Right lobe of liver (tissue), 6 donors: ENCODE data around the gene LAMC2. TPM values are rescaled to one million over a fixed set of nuclear protein-coding genes. Genes with fewer than 3 reads are reported as not detected.
"Not testable (repeated sequence)": the region's sequence is repeated elsewhere in the genome, so short reads cannot be mapped to it uniquely, and the experiment has no call there.

ENCODE experiments used
- ATAC-seq, 4 donors: fragments of 200-7000 bp; cut with Tn5 transposase; one replicate each; pipeline ENCODE4 v1.9.1; 2020; ENCODE audit warnings: mild to moderate bottlenecking in 4 of 4, moderate library complexity in 4 of 4
- DNase-seq, 3 donors: peaks; one replicate each; pipeline ENCODE4 v3.0.0-alpha.2; 2020
- H3K27ac ChIP-seq, 3 donors: fragments of 200-600 bp; one replicate each; pipeline ENCODE4 v1.8.0; 2022
- H3K27me3 ChIP-seq, 2 donors: fragments of 200-600 bp; one replicate each; pipeline ENCODE4 v1.8.0; 2022
- H3K36me3 ChIP-seq, 4 donors: fragments of 200-600 bp; sonication (generic) in 1 of 4; one replicate each; pipeline versions ENCODE4 v1.5.1 to v1.8.0; 2017 to 2022; ENCODE audit warnings: control low read depth in 1 of 4
- H3K4me1 ChIP-seq, 4 donors: fragments of 200-600 bp; sonication (generic) in 1 of 4; one replicate each; pipeline versions ENCODE4 v1.5.1 to v1.8.0; 2017 to 2022; ENCODE audit warnings: control low read depth in 1 of 4
- H3K4me3 ChIP-seq, 3 donors: fragments of 200-600 bp; one replicate each; pipeline ENCODE4 v1.8.0; 2022
- H3K9me3 ChIP-seq, 4 donors: fragments of 200-600 bp; sonication (generic) in 1 of 4; one replicate each; pipeline versions ENCODE4 v1.5.1 to v1.8.0; 2017 to 2022; ENCODE audit warnings: control low read depth in 1 of 4
- CTCF ChIP-seq, 4 donors: fragments of 200-600 bp in 3 of 4; fragments of 450-650 bp in 1 of 4; IDR thresholded peaks; one replicate each; pipeline versions ENCODE4 v1.5.1 to v1.8.0; 2016 to 2022; ENCODE audit warnings: antibody characterized with exemption in 4 of 4, mild to moderate bottlenecking in 2 of 4
- POLR2A ChIP-seq: fragments of 450-650 bp; IDR thresholded peaks from one replicate; pipeline ENCODE4 v1.6.1; 2017; ENCODE audit warnings: antibody characterized with exemption, mild to moderate bottlenecking
- WGBS: methylation state at CpG from one replicate; pipeline ENCODE4 v1.1.6; 2018; ENCODE audit warnings: low coverage, low lambda C conversion rate; ENCODE audit not compliant: insufficient coverage; ENCODE audit errors: missing lambda C conversion rate; 5-methylcytosine and 5-hydroxymethylcytosine counted together
- intact Hi-C, 2 donors: fragments of 100-400 bp; cut with DNase I; formaldehyde crosslinking; loops; one replicate each; pipeline versions ENCODE4 v1.11.2 to v1.14.1; 2022
- total RNA-seq, 6 experiments: library from RNA; depleted of rRNA in 2 of 6; stranded (reverse); fragments of >200 nt in 2 of 6; fragmentation: NEBNext Ultra II Directional in 3 of 6; extraction: Animal tissue kit (Norgen Biotek cat#: 25700) in 3 of 6; gene quantifications; one replicate each; pipeline versions ENCODE4 v1.1.0 to v1.2.4, GENCODE V29; 2016 to 2023
- donor health status: DM: no; HTN: yes; CAD: no.
- donor health status: DM: no; HTN: no; CAD: no.
- donor health status: DM: no; HTN: no; CAD: no.
- donor health status: DM: no; HTN: yes; CAD: no.
- donor health status: DM: no; HTN: yes; CAD: no.

LAMC2 gene
- total RNA-seq, 6 experiments from 2014 or later, result 0.17 to 1.5 (median 0.49) TPM

GRCh38 chr1:183267646-183268431 lies 81.8 kb downstream of the LAMC2 start:
- Histone ChIP-seq H3K36me3 (no peaks in the 10 kb centered on the region), H3K9me3 (no peaks in the 10 kb centered on the region), H3K4me1 (no peaks in the 10 kb centered on the region), H3K4me3 (no peak overlapping the region), H3K27ac (no peak overlapping the region), H3K27me3 (no peaks in the 10 kb centered on the region)
- no peak for TF ChIP-seq CTCF (IDR thresholded peaks at IDR 0.05)
- TF ChIP-seq POLR2A, result no peak
- ATAC-seq (no peak), DNase-seq (no peak)
- 56% methylated on average over 3 of the region's 7 CpGs for WGBS
- intact Hi-C loops, result no loop called here

GRCh38 chr1:183270541-183271141 lies 84.6 kb downstream of the LAMC2 start:
- Histone ChIP-seq H3K4me1 (no peaks in the 10 kb centered on the region), H3K27me3 (no peaks in the 10 kb centered on the region), H3K4me3 (no peak overlapping the region), H3K27ac (no peak overlapping the region), H3K36me3 (no peaks in the 10 kb centered on the region), H3K9me3 (no peaks in the 10 kb centered on the region)
- no peak for ATAC-seq
- TF ChIP-seq POLR2A (no peak), CTCF (IDR thresholded peaks at IDR 0.05) (no peak)
- DNase-seq, result no peak
- intact Hi-C loops, result no loop called here
- WGBS, result 19% methylated on average over 3 of the region's 5 CpGs

- Histone ChIP-seq H3K36me3 (no peaks in the 10 kb centered on the region), H3K4me1 (no peaks in the 10 kb centered on the region), H3K9me3 (no peaks in the 10 kb centered on the region), H3K27ac (no peak overlapping the region), H3K4me3 (no peak overlapping the region), H3K27me3 (no peaks in the 10 kb centered on the region)
- DNase-seq (no peak), ATAC-seq (no peak)
- 58% methylated on average over 4 of the region's 4 CpGs for WGBS
- TF ChIP-seq POLR2A (no peak), CTCF (IDR thresholded peaks at IDR 0.05) (no peak)
- intact Hi-C loops, result no loop called here
Observed at GRCh38 chr1:183272390-183272848, 86.4 kb downstream of the LAMC2 start.

GRCh38 chr1:183273300-183273699 lies 87.2 kb downstream of the LAMC2 start:
- WGBS, result 73% methylated on average over 5 of the region's 5 CpGs
- Histone ChIP-seq H3K9me3 (no peaks in the 10 kb centered on the region), H3K27ac (no peak overlapping the region), H3K27me3 (no peaks in the 10 kb centered on the region), H3K36me3 (no peaks in the 10 kb centered on the region), H3K4me1 (no peaks in the 10 kb centered on the region), H3K4me3 (no peak overlapping the region)
- ATAC-seq (no peak), DNase-seq (no peak)
- TF ChIP-seq POLR2A (no peak), CTCF (IDR thresholded peaks at IDR 0.05) (no peak)
- intact Hi-C loops, result no loop called here

- H3K4me1 ChIP-seq, H3K9me3 ChIP-seq, H3K27ac ChIP-seq, ATAC-seq, H3K4me3 ChIP-seq, DNase-seq, intact Hi-C loops, H3K36me3 ChIP-seq, H3K27me3 ChIP-seq: not testable (repeated sequence)
- WGBS, result 87% methylated on average over 4 of the region's 4 CpGs
Observed at GRCh38 chr1:183273984-183274383, 87.9 kb downstream of the LAMC2 start.
